ENCODE results near the gene C1QTNF9.

DNA sequence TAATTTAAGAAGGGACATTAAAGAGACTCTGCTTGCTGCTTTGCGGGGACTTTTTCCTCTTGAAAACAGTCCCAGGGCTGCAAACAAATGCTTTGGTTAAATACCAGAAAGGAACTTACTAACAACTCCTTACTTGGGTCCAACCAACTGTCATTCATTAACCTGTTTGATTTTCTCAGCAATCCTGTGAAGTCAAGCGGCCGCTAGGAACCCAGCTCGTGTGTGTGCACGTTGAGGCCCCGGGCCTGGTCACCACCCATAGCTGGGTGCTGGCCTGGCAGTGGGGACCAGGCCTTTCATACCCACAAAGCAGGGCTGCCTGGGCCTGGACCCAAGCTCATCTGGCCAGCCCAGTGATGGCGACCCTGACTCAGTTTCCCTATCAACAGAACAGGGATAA lies 50.7 kb downstream of the C1QTNF9 start:
- TF ChIP-seq CEBPB (IDR thresholded peaks at IDR 0.05; ENCODE audit: low read depth, low read length): no peak
- TF ChIP-seq, protein P1, sequence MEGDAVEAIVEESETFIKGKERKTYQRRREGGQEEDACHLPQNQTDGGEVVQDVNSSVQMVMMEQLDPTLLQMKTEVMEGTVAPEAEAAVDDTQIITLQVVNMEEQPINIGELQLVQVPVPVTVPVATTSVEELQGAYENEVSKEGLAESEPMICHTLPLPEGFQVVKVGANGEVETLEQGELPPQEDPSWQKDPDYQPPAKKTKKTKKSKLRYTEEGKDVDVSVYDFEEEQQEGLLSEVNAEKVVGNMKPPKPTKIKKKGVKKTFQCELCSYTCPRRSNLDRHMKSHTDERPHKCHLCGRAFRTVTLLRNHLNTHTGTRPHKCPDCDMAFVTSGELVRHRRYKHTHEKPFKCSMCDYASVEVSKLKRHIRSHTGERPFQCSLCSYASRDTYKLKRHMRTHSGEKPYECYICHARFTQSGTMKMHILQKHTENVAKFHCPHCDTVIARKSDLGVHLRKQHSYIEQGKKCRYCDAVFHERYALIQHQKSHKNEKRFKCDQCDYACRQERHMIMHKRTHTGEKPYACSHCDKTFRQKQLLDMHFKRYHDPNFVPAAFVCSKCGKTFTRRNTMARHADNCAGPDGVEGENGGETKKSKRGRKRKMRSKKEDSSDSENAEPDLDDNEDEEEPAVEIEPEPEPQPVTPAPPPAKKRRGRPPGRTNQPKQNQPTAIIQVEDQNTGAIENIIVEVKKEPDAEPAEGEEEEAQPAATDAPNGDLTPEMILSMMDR (conservative IDR thresholded peaks at IDR 0.05; ENCODE audit: low read depth, low read length): no peak
- TF ChIP-seq, protein P2, sequence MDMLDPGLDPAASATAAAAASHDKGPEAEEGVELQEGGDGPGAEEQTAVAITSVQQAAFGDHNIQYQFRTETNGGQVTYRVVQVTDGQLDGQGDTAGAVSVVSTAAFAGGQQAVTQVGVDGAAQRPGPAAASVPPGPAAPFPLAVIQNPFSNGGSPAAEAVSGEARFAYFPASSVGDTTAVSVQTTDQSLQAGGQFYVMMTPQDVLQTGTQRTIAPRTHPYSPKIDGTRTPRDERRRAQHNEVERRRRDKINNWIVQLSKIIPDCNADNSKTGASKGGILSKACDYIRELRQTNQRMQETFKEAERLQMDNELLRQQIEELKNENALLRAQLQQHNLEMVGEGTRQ (IDR thresholded peaks at IDR 0.05; ENCODE audit: low read depth, low read length): no peak
- TF ChIP-seq BHLHE40 (IDR thresholded peaks at IDR 0.05; ENCODE audit: low read depth, low read length): no peak
- TF ChIP-seq MAFK (IDR thresholded peaks at IDR 0.05; ENCODE audit: low read depth, low read length): no peak
- TF ChIP-seq RCOR1 (IDR thresholded peaks at IDR 0.05; ENCODE audit: insufficient replicate concordance, low read length): no peak
- TF ChIP-seq MXI1 (IDR thresholded peaks at IDR 0.05; ENCODE audit: borderline replicate concordance, low read depth, low read length): no peak
- no peak for TF ChIP-seq POLR2A (IDR thresholded peaks at IDR 0.05; ENCODE audit: low read depth, low read length)
- no peak for TF ChIP-seq RAD21 (IDR thresholded peaks at IDR 0.05; ENCODE audit: low read length)
- TF ChIP-seq, protein P3, sequence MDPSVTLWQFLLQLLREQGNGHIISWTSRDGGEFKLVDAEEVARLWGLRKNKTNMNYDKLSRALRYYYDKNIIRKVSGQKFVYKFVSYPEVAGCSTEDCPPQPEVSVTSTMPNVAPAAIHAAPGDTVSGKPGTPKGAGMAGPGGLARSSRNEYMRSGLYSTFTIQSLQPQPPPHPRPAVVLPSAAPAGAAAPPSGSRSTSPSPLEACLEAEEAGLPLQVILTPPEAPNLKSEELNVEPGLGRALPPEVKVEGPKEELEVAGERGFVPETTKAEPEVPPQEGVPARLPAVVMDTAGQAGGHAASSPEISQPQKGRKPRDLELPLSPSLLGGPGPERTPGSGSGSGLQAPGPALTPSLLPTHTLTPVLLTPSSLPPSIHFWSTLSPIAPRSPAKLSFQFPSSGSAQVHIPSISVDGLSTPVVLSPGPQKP (IDR thresholded peaks at IDR 0.05; ENCODE audit: borderline replicate concordance, low read depth, low read length): no peak
- no peak for TF ChIP-seq FOS (IDR thresholded peaks at IDR 0.05; ENCODE audit: low read depth, low read length)
- no peak for TF ChIP-seq RFX5 (IDR thresholded peaks at IDR 0.05; ENCODE audit: low read depth, low read length)

Measured in IMR-90 (cell line).